MG63 (cell line): ENCODE data around the gene POLL. TPM values are rescaled to one million over a fixed set of nuclear protein-coding genes. Genes with fewer than 3 reads are reported as not detected.
"Not testable (repeated sequence)": the region's sequence is repeated elsewhere in the genome, so short reads cannot be mapped to it uniquely, and the experiment has no call there.

ENCODE experiments used
- DNase-seq: peaks from one replicate; pipeline ENCODE4 v3.0.0-alpha.2; 2020
- H3K27me3 ChIP-seq: fragments of 250-450 bp; sonication (Bioruptor Pico); 2 replicates; pipeline ENCODE4 v1.5.1; 2020; ENCODE audit warnings: mild to moderate bottlenecking, moderate library complexity
- H3K36me3 ChIP-seq: fragments of 250-450 bp; sonication (Bioruptor Pico); 2 replicates; pipeline ENCODE4 v1.5.1; 2020; ENCODE audit warnings: mild to moderate bottlenecking, moderate library complexity
- H3K4me3 ChIP-seq: fragments of 250-450 bp; sonication (Bioruptor Pico); 2 replicates; pipeline ENCODE4 v1.5.1; 2020; ENCODE audit warnings: mild to moderate bottlenecking, moderate library complexity
- H3K9me3 ChIP-seq: fragments of 250-450 bp; sonication (Bioruptor Pico); 2 replicates; pipeline ENCODE4 v1.5.1; 2020; ENCODE audit warnings: mild to moderate bottlenecking, moderate library complexity
- total RNA-seq: library from RNA; depleted of rRNA; stranded (reverse); fragments of >200 nt; shearing (Covaris generic); gene quantifications from 2 replicates; pipeline ENCODE4 v1.2.3, GENCODE V29; 2014; ENCODE audit warnings: low replicate concordance

Gene POLL
- total RNA-seq, 1 experiment from 2014 or later: 20.3 TPM

DNA sequence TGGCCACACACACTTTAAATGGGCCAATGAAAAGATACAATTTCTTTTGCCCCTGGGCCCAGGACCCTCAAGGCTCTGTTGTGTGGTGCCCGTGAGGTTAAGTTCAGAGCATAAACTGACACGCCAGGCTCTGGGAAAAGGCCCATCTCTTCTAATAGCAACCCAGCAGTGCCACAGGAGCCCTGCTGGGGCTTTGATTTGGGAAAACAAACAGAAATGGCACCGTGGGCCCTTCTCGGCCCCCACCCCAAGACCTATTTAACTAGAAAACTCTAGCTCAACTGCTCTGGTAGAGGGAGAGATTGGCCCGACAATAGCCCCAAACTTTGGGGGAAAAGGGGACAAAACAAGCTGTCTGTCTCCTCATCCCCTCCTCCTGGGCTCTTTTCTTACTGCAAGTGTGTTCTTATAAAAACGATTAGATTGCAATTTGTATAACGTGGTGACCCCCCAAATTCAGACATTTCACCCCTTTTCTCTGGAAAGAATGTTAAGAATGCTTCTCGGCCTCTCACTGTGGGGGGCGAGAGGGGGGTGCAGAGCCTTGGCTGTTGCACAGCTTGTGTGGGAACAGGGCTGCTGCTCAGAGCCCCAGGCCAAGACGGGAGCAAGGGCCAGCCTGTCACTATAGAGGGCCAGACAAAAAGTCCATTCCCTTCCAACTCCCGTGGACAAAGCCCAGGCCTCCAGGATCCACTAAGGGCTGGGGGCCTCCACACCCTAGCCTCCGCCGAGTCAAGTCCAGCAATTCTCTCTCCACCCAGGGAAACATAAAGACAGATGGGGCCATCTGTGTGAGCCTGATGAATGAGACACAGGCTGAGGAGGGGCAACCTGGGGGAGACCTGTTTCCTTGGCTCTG, 26.8 kb upstream of the POLL start:
- no peaks in the 10 kb centered on the region for H3K27me3 ChIP-seq
- no peaks in the 10 kb centered on the region for H3K9me3 ChIP-seq
- peaks cover 15% of the 10 kb centered on the region for H3K36me3 ChIP-seq
- H3K4me3 ChIP-seq: no peak overlapping the region
- no peak for DNase-seq

GRCh38 chr10:101613646-101614045, 25.6 kb upstream of the POLL start:
- Histone ChIP-seq H3K36me3 (peaks cover 17% of the 10 kb centered on the region), H3K4me3 (no peak overlapping the region), H3K27me3 (no peaks in the 10 kb centered on the region), H3K9me3 (no peaks in the 10 kb centered on the region)
- DNase-seq: no peak

DNA sequence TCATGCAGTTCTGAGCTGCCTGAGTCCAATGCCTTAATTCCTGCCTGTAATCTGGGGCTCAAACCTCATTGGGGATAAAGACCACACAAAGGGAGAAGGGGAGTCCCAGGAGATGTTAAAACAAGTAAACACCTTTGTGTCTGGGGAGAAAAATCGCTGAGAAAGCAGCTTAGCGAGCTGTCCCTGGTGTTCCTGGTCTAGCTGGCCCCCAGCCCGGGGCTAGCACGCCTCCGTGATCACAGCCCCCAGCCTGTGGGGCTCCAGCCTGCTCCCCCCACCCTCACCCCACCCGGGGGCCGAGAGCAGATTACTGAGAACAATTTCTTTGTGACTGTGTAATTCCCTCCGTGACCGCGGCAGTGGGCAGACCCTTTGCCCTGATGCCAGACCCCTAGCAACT, 24.8 kb upstream of the POLL start:
- H3K9me3 ChIP-seq: no peaks in the 10 kb centered on the region
- H3K27me3 ChIP-seq: no peaks in the 10 kb centered on the region
- no peak for DNase-seq
- peaks cover 17% of the 10 kb centered on the region for H3K36me3 ChIP-seq
- H3K4me3 ChIP-seq: no peak overlapping the region

DNA sequence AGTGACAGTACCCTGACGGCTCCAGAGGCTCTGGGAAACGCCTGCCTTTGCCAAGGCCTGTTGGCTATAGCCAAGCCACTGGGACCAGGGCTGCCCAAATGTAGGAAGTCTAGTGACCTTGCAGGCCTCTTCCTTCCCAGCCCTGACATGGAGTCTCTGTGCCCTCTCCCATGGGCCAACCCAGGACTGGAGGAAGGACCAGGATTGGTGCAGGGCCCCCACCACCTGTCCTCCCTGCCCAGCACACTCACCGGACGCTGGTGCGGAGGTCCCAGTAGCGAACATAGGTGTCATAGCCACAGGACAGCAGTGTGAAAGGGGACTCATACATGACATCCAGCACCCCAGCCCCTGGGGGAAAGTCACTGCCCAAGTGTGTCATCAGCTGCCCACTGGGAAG, 24.0 kb upstream of the POLL start:
- Histone ChIP-seq H3K9me3 (no peaks in the 10 kb centered on the region), H3K27me3 (no peaks in the 10 kb centered on the region), H3K36me3 (peaks cover 17% of the 10 kb centered on the region), H3K4me3 (no peak overlapping the region)
- DNase-seq: no peak

GRCh38 chr10:101611096-101611905, 23.2 kb upstream of the POLL start:
- DNase-seq: peak; percentile 35
- Histone ChIP-seq H3K4me3 (no peak overlapping the region), H3K9me3 (no peaks in the 10 kb centered on the region)

GRCh38 chr10:101609481-101609880, 21.4 kb upstream of the POLL start:
- Histone ChIP-seq H3K27me3 (no peaks in the 10 kb centered on the region), H3K9me3 (no peaks in the 10 kb centered on the region), H3K4me3 (no peak overlapping the region), H3K36me3 (peaks cover 17% of the 10 kb centered on the region)
- DNase-seq: no peak

More at GRCh38 chr10:101611096-101611905, 23.2 kb upstream of the POLL start:
- peaks cover 17% of the 10 kb centered on the region for H3K36me3 ChIP-seq
- H3K27me3 ChIP-seq: no peaks in the 10 kb centered on the region

GRCh38 chr10:101607124-101607523, 19.1 kb upstream of the POLL start:
- no peaks in the 10 kb centered on the region for H3K27me3 ChIP-seq
- DNase-seq: no peak
- no peak overlapping the region for H3K4me3 ChIP-seq
- H3K36me3 ChIP-seq: peaks cover 17% of the 10 kb centered on the region
- H3K9me3 ChIP-seq: no peaks in the 10 kb centered on the region

DNA sequence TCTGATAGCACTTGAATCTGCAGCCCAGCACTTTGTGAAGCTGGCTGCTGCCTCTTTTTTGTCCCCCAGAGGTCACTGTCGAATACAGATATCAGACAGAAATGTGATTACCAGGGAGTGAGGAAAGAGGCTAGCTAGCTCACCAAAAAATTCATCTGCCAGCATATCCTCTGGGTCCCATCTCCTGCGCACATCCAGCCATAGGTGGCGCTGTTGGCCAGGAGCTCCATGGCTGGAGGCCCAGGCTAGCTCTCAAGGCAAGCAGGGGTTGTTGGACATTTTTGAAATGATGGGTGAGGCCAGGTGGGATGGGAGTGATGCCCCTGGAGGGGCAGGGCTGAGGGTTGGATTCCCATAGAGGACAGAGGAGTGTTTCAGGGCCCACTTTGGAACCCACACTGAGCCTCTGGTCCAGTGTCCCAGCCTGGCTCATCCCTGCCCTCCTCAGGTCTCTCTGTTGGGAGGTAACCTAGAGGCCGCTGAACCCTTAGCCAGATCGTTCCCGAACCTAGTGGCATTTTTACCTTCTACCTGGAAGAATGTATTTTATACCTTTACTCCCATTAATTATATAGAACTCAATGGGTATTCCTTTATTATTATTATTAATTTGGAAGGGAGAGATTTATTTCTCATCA, 14.8 kb upstream of the POLL start:
- no peaks in the 10 kb centered on the region; the same call in 1 of the 2 replicates for H3K36me3 ChIP-seq
- H3K27me3 ChIP-seq: no peaks in the 10 kb centered on the region
- DNase-seq: peak; percentile 52
- H3K4me3 ChIP-seq: no peak overlapping the region
- no peaks in the 10 kb centered on the region for H3K9me3 ChIP-seq

DNA sequence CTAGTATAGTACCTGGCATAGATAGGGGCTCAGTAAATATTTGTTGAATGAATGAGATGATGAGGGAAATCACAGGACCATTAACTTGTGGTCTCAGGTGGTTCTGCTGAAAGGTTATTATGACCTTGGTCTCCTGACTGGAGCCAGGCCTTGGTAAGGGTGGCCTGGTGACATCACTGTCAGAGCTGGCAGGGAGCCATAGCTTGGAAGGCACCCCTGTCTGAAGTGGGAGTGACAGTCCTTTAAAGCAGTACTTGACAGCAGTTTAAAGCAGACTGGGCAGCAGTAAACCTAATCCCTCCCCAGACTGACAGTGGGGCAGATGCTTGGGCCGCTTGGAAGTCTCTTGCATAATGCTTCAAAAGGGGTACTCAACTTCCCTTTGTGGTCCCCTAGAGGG, 13.5 kb upstream of the POLL start:
- Histone ChIP-seq H3K36me3 (no peaks in the 10 kb centered on the region; the same call in 1 of the 2 replicates), H3K9me3 (no peaks in the 10 kb centered on the region), H3K4me3 (no peak overlapping the region), H3K27me3 (no peaks in the 10 kb centered on the region)
- no peak for DNase-seq

GRCh38 chr10:101597091-101597900, 9.2 kb upstream of the POLL start:
- Histone ChIP-seq H3K4me3 (no peak overlapping the region), H3K27me3 (no peaks in the 10 kb centered on the region), H3K9me3 (no peaks in the 10 kb centered on the region), H3K36me3 (no peaks in the 10 kb centered on the region)
- DNase-seq: no peak

DNA sequence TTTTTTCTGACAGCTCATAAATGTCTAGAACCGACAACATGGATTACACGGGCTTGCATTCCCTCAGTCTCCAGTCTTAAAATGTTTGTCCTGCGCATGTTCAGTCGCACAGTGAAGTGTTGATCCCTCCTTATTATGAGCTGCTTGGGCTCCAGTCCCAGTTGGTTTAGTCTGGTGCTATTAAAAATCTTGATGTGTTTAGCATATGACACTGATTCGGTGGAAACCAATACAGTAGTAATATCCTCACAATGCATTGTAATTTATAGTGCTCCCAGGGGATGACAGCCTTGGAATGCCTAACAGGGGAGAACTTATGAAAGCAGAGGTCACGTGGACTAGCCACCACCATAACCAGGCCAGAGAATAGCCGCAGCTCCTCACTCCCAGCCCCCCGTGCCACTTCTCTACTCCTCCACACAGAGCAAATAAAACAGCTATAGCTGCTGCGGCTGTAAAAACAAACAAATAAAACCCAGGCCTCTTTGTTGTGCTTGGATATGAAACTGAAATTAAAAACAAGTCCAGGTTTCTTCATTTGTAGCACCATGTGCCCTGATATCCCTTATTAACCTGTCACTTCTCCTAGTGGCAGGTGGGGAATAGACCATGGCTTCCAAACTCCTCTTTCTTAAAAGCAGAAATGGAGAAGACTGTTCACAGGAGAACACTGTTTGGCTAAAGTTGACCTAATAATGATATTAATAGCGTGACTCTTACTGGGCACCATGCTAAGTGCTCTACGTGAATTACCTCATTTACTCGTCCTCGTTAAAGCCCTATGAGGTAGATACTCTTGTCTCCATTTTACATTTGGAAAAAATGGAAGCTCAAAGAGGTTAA, 7.8 kb upstream of the POLL start:
- Histone ChIP-seq H3K27me3 (no peaks in the 10 kb centered on the region), H3K9me3 (no peaks in the 10 kb centered on the region), H3K36me3 (no peaks in the 10 kb centered on the region), H3K4me3 (no peak overlapping the region)
- DNase-seq: no peak

- H3K4me3 ChIP-seq, H3K9me3 ChIP-seq, H3K27me3 ChIP-seq, DNase-seq, H3K36me3 ChIP-seq: not testable (repeated sequence)
Observed at GRCh38 chr10:101593331-101593730, 5.3 kb upstream of the POLL start.

GRCh38 chr10:101588879-101589278, 822 bp upstream of the POLL start:
- DNase-seq: no peak
- peak overlapping the region; percentile 96 for H3K4me3 ChIP-seq
- H3K36me3 ChIP-seq: peaks cover 17% of the 10 kb centered on the region

DNA sequence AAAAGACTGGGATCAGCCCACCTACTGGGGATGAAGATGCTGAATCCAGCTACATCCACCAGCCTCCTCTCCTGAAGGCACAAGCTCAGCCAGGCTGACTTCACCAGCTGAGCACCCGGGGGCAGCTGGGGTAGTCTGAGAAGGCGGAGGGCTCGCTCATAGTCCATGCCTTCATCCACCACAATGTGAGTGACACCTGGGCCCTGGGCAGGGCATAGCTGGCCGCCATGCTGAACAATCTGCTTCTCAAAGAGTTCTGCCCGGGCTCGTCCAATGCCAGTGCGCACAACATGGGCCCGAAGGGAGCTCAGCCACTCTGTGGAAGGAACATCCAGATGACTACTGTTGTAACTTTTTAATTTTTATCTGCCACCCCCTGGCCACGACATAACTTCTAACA, 2.2 kb downstream of the POLL start:
- no peak for DNase-seq
- Histone ChIP-seq H3K36me3 (peaks cover 19% of the 10 kb centered on the region), H3K27me3 (no peaks in the 10 kb centered on the region), H3K4me3 (no peak overlapping the region), H3K9me3 (no peaks in the 10 kb centered on the region)

More at GRCh38 chr10:101588879-101589278, 822 bp upstream of the POLL start:
- Histone ChIP-seq H3K27me3 (no peaks in the 10 kb centered on the region), H3K9me3 (no peaks in the 10 kb centered on the region)

DNA sequence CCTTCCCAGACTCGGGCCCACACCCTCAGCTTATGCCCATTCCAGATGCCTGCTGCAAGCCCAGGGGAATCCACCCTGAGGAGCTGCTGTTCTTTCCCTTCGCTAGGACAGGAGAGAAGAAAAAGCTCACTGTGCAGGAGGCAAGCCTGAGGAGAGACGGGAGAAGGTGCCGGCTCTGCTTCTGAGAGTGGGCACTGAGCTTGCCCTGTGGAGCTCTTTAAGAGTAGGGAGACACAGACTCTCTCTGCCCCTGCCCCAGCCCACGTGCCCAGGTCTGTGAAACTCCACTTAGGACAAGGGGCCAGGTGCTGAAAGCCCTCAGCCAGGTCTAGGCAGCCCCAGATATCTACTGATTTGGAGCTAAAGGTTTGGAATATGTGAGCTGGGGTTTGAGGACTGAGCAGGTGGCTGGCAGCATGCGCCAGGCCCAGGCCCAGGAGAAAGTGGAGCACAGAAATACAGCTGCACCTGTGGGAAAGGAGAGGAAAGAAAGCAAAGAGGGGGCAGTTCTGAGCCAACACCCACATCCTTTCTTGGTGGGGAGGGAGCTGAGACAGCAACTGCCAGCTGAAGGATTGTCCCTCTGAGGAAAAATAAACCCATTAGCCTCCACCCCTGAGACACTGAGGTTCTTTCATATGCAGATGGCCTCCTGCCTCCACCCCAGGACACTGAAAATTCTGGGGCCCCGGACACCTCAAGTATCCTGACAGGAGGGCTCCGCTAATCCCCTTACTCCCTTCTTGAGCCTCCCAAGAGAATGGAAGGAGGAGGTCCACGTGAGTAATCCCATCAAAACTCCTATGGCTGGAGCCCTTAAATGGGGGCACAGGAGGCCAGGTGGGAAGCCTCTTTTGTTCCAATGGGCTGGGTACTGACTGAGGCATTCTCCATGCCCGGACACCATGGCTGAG, 7.3 kb downstream of the POLL start:
- Histone ChIP-seq H3K9me3 (no peaks in the 10 kb centered on the region), H3K27me3 (no peaks in the 10 kb centered on the region), H3K4me3 (no peak overlapping the region), H3K36me3 (peaks cover 16% of the 10 kb centered on the region)
- DNase-seq: no peak
